HG02642 (cell line): ENCODE measurements around the gene SERP2.

Experiments
- ATAC-seq: cut with Tn5 transposase; IDR thresholded peaks from one replicate; pipeline ENCODE4 v1.9.1; 2021; ENCODE audit warnings: mild to moderate bottlenecking; ENCODE audit not compliant: unreplicated experiment, poor library complexity

Gene SERP2

GRCh38 chr13:44354884-44355283, 18.7 kb upstream of the SERP2 start:
- ATAC-seq: no peak

- no peak for ATAC-seq
These were observed 18.0 kb upstream of the SERP2 start for GRCh38 chr13:44355621-44356020.

GRCh38 chr13:44359983-44360375, 13.6 kb upstream of the SERP2 start:
- ATAC-seq: no peak

- no peak for ATAC-seq
These were observed 11.1 kb upstream of the SERP2 start for GRCh38 chr13:44362394-44363040.

- ATAC-seq: no peak
These were observed 9.8 kb upstream of the SERP2 start for GRCh38 chr13:44363631-44364344.

- ATAC-seq: no peak
These were observed 9.2 kb upstream of the SERP2 start for GRCh38 chr13:44364345-44365000.

- ATAC-seq: no peak
These were observed 8.6 kb upstream of the SERP2 start for GRCh38 chr13:44365008-44365407.

- ATAC-seq: no peak
These were observed 7.7 kb upstream of the SERP2 start for GRCh38 chr13:44365899-44366298.

- no peak for ATAC-seq
These were observed 5.5 kb upstream of the SERP2 start for GRCh38 chr13:44368062-44368591.

- no peak for ATAC-seq
These were observed 4.8 kb upstream of the SERP2 start for GRCh38 chr13:44368599-44369368.

- no peak for ATAC-seq
These were observed 2.2 kb upstream of the SERP2 start for GRCh38 chr13:44371421-44371820.

- ATAC-seq: no peak
These were observed 400 bp upstream of the SERP2 start for GRCh38 chr13:44373247-44373600.

- no peak for ATAC-seq
These were observed 706 bp downstream of the SERP2 start for GRCh38 chr13:44374348-44374712.

- no peak for ATAC-seq
These were observed 4.7 kb downstream of the SERP2 start for GRCh38 chr13:44378277-44378676.

GRCh38 chr13:44379885-44380284, 6.3 kb downstream of the SERP2 start:
- no peak for ATAC-seq

GRCh38 chr13:44380404-44381165, 7.0 kb downstream of the SERP2 start:
- no peak for ATAC-seq

- no peak for ATAC-seq
These were observed 9.1 kb downstream of the SERP2 start for GRCh38 chr13:44382635-44383145.

GRCh38 chr13:44383945-44384344, 10.3 kb downstream of the SERP2 start:
- ATAC-seq: no peak

- no peak for ATAC-seq
These were observed 11.2 kb downstream of the SERP2 start for GRCh38 chr13:44384778-44385177.

GRCh38 chr13:44385401-44385800, 11.8 kb downstream of the SERP2 start:
- ATAC-seq: no peak
